Measurements from ENCODE around the gene KLK1.

DNA sequence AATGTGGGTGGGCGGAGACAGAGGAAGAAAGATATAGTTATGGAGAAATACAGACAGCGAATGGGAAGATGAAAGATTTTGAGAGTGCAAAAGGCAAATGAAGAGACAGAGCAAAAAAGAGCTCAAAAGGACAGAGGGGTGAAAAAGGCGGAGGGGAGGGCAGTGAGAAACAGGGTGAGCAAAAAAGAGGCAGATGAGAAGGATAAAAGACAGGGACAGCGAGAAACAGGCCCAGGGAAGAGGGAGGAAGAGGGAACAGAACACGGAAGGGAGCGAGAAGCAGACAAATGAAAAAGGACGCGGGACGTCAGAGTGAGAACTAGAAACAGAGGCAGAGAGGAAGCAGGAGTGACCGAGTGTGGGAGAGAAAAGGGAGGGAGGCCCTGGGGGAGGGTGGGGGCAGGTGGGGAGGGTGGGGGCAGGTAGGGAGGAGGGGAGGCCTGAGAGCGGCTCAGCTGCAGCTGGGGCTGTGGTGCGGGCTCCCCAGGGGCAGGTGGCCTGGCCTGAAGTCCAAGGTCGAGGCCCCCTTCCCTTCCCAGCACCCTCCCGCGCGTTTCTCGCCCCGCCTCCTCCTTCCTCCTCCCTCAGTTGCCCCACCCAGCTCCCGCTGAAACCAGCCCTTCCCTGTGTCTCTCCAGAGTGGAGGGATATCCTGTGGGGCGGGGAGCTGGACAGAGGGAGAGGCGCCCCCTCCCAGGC, 2.9 kb downstream of the KLK1 start:
- TF ChIP-seq POLR2A (IDR thresholded peaks at IDR 0.05): no peak
- TF ChIP-seq, protein P1, sequence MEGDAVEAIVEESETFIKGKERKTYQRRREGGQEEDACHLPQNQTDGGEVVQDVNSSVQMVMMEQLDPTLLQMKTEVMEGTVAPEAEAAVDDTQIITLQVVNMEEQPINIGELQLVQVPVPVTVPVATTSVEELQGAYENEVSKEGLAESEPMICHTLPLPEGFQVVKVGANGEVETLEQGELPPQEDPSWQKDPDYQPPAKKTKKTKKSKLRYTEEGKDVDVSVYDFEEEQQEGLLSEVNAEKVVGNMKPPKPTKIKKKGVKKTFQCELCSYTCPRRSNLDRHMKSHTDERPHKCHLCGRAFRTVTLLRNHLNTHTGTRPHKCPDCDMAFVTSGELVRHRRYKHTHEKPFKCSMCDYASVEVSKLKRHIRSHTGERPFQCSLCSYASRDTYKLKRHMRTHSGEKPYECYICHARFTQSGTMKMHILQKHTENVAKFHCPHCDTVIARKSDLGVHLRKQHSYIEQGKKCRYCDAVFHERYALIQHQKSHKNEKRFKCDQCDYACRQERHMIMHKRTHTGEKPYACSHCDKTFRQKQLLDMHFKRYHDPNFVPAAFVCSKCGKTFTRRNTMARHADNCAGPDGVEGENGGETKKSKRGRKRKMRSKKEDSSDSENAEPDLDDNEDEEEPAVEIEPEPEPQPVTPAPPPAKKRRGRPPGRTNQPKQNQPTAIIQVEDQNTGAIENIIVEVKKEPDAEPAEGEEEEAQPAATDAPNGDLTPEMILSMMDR (IDR thresholded peaks at IDR 0.05): no peak

Measured in esophagus squamous epithelium (tissue), 4 donors.